ENCODE data around the gene TBC1D22A. TPM values are rescaled to one million over a fixed set of nuclear protein-coding genes. Genes with fewer than 3 reads are reported as not detected.

The TBC1D22A gene
- total RNA-seq, 1 donor, result 16.7 TPM

DNA sequence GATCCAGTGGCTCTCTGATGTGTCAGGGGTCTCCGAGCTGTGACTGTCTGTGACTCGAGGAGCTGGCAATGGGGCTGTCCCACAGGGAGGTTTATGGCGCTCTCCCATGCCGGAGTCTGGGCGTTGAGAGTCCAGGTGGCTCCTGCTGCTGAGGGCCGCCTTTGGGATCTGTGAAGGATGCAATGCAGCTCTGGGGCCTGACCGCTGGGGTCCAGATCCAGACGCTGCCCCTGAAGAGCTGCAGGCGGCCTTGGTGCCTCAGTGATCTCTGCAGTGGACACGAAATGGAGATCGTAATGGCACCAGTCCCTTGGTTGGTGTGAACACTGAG, 155.3 kb downstream of the TBC1D22A start:
- no peak for DNase-seq (ENCODE audit: low read depth in 2 of 3, low spot score in 2 of 3)

DNA sequence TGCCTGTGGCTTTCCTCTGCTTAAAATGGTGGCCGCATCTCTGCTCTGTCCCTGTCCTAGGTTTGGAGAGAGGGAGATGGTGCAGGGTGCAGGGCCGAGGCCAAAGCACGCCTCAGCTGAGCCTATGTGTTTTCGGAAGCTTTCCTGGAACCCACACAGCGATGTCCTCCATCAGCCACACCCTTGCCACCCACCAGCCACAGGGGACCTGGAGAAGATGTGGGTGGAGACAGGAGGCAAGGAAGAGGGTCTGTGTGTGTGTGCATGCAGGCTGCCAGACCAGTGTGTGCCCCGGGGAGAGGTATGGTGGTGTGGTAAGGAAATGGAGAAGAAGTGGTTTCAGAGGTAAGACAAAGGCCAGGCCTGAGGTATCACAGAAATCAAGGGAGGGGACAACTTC, 155.7 kb downstream of the TBC1D22A start:
- DNase-seq (ENCODE audit: low read depth in 2 of 3, low spot score in 2 of 3), result no peak

DNA sequence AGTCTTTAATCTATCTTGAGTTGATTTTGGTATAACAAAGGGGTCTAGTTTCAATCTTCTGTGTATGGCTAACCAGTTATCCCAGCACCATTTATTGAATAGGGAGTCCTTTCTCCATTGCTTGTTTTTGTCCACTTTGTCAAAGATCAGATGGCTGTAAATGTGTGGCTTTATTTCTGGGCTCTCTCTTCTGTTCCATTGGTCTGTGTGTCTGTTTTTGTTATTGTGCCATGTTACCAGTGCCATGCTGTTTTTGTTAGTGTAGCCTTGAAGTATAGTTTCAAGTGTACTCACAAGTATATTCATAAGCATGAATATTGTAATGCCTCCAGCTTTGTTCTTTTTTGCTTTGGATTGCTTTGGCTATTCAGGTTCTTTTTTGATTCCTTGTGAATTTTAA, 159.6 kb downstream of the TBC1D22A start:
- DNase-seq (ENCODE audit: low read depth in 2 of 3, low spot score in 2 of 3), result no peak

DNA sequence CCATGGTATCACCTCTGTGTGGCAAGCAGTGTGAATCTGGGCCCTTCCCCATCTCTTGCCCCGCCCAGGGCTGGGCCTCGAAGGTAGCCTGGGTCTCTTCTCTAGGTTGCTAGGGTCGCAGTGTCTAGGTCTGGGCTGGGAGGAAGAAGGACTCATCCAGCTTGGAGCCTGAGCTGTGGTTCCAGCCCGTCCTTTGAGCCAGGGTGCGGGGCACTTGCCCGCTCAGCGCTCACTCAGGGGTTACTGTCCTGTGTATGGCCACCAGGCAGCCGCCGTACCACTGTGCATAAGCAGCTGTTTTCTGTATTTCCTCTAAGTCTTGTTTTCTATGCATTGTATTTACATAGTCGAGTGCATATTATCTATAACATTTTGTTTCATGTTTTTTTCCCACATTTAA, 160.9 kb downstream of the TBC1D22A start:
- no peak for DNase-seq (ENCODE audit: low read depth in 2 of 3, low spot score in 2 of 3)

DNA sequence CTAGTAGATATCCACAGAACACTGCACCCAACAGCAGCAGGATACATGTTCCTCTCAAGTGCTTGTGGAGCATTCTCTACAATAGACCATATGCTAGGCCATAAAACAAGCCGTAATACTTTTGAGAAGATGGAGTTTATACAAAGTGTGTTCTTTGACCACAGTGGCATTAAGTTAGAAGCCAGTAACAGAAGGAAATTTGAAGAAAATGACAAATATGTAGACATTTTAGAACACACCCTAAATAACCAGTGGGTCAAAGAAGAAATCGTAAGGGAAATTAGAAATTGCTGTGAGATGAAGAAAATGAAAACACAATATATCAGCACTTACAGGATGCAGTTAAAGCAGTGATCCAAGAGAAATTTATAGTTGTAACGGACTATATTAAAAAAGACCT, 163.4 kb downstream of the TBC1D22A start:
- DNase-seq (ENCODE audit: low read depth in 2 of 3, low spot score in 2 of 3), result no peak

DNA sequence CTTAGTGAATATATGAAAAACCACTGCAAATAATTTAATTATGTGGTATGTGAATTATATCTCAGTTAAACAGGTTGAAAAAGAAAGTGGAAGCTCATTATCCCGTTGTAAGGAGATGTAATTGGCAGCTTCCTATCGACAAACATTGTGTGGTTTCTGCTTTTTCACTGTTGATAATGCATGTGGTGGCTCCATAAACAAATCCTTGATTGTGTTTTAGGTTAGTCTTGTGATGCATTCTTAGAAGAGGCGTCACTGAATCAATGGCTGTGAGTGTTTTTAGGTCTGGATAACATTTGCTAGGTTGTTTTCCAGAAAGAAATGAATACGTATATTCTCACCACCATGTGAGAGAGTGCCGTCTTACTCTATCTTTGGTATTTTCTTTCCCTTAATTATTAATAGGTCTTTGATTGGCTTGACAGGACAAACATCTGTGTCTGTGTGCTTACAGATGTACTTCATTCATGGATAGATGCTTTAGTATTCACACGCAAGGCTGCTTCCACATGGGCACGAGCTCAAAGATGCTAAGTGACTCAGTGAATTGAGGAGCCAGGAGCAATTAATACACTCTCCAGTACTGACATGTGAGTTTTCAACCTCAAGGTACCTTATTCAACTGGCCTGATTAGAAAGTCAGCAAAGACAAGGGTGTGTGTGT, 166.7 kb downstream of the TBC1D22A start:
- no peak for DNase-seq (ENCODE audit: low read depth in 2 of 3, low spot score in 2 of 3)

DNA sequence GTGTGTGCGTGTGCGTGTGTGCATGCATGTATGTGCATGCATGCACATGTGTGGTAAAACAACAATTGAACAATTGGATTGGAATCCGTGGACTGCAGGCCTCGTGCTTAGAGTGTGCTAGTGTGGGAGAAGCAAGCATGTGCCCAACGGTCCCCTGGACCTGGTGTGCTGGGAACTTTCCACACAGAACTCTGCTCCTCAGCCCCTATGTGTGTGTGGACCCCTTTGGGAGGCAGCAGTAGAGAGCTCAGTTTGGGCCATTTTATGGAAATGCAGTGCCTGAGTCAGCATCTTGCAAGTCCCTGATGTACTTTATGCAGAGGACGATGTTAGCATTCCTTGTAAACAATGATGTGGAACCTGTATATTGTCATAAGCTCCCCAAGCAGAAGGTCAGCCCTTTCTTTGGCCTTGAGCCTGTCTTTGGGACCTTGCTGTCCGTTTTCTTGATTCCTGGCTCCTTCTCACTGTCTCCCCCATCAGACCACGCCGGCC, 167.3 kb downstream of the TBC1D22A start:
- DNase-seq (ENCODE audit: low read depth in 2 of 3, low spot score in 2 of 3), result no peak

DNA sequence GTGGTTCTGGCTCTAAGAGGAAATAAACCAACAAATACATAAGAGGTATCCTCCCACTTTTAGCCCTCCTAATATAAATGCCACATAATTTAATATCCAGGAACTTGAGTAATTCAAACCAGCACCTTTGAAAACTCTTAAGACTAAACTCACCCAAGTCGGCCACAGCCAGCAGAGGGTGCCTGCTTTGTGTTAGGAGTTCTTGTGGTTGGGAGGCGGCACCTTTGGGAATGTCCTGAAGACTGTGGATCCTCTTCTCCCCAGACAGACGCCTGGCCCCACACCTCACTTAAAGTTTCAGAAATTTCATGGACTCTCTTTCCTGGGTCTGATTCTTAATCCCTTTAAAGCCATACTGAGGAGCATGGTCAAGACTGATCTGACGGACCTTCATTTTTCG, 169.0 kb downstream of the TBC1D22A start:
- no peak for DNase-seq (ENCODE audit: low read depth in 2 of 3, low spot score in 2 of 3)

DNA sequence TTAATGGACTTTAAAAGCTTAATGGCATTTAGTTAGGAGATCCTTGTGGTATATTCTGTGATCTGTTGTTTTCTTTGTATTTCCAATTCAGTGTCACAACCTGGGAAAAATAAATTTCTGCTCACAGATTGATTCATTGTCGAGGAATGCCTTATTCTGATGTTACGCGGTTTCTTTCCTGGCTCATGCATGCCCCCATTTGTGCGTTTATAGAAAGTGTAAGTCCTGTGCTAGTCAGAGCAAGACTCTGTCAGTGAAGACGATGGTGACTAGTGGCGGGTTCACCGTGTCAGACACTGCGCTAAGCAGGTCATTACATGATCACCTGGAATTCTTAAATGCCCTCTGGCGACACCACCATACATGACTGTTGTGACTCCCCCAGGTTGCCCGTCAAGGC, 169.4 kb downstream of the TBC1D22A start:
- no peak for DNase-seq (ENCODE audit: low read depth in 2 of 3, low spot score in 2 of 3)

DNA sequence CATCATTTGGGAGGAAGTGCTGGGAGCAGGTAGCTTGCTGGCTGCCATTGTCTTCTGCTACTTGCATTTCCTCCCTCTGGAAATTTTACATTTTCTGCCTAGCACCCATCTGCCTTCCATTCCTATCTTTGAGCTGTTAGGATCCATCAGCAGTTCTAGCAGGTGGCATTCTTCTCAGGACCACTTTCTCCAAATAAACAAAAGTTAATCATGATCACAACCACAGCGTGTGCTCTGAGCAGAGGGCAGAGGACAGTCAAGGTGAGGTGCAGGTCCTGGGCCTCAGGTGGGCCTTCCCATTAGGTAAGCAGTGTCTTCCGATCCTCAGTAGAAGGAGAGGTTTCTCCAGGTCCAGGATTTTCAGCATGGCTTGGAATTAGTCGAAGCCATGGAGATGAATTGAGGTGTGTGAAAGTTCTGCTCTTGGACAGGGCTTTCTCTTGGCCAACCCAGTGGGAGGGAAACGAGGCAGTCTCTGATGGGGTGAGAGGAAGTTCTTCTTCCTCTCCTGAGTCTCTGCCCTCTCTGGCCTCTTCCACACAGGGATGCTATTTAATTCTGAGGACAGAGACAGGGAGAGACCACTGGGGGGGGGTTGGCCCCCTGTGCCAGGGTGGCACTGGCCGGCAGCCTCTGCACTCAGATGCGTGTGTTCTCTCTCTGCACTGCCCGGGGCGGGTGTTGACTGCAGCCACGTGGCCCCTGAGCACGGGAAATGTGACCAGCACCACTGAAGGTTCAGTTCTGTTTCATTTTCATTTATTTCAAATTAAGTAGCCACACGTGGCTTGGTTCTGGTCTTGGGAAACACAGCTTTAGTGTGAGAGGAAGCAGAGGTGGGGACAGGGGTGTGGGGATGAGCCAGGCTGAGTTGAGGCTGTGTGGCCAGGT, 170.8 kb downstream of the TBC1D22A start:
- DNase-seq (ENCODE audit: low read depth in 2 of 3, low spot score in 2 of 3), result no peak

DNA sequence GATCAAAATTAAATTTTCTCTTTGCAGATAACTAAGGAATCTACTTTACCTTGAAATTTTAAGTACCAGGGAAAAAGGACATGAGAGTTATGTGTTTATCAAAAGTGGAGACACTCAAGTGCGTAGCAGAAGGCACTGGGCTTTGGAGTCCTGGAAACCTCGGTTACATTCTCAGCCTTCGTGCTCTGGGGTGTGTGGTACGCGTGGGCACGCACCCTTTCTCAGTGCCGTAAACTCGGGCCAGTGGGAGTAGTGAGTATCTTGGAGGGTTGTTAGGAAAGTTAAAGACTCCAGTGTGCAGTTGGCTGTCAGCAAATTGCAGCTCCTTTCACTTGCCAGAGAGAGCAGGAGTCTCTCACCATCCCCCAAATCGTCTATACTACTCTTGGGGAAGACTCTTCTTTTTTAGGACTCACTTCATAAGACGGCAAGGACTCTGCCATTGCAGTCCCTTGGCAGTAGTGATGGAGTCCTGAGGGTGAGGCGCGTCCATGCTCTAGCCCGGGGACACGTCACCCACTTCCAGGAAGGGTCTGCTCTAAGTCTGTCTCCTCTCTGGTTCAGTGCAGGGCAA, 171.8 kb downstream of the TBC1D22A start:
- DNase-seq (ENCODE audit: low read depth in 2 of 3, low spot score in 2 of 3), result no peak

DNA sequence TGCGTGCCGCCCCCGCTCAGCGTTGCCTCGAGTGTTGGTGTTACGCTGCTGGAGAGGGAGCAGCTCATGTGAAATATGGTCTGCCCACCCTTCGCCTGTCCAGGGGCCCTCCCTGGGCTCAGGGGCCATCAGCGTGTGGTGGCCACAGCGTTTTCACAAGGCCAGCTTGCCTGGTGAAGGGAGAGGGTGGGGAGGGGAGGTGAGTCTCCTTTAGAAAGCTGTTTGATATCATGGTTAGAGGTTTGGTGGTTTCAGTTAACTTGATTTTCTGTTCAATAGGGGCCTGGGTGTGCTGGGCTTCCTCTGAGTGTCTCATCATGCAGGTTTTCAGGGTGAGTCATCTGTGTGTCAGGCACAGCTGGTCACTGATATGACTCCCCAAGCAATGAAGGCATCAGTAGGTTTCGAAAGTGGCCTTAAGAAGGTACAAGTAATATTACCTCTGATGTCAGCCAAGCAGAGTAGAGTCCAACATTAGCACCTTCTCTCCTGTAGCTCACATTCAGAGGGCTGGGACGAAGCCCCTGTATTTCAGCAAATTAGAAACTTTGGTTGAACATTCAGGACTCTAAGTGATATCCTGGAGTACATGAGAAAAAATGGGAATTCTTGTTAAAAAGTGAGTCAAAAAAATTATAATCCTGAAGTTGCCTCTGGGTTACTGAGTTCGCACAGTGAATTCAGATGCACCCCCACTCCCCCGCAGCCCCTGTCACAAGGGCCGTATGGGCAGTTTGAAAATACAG, 172.5 kb downstream of the TBC1D22A start:
- DNase-seq (ENCODE audit: low read depth in 2 of 3, low spot score in 2 of 3), result peak in 2 of 3 donors; percentile 31 to 34

DNA sequence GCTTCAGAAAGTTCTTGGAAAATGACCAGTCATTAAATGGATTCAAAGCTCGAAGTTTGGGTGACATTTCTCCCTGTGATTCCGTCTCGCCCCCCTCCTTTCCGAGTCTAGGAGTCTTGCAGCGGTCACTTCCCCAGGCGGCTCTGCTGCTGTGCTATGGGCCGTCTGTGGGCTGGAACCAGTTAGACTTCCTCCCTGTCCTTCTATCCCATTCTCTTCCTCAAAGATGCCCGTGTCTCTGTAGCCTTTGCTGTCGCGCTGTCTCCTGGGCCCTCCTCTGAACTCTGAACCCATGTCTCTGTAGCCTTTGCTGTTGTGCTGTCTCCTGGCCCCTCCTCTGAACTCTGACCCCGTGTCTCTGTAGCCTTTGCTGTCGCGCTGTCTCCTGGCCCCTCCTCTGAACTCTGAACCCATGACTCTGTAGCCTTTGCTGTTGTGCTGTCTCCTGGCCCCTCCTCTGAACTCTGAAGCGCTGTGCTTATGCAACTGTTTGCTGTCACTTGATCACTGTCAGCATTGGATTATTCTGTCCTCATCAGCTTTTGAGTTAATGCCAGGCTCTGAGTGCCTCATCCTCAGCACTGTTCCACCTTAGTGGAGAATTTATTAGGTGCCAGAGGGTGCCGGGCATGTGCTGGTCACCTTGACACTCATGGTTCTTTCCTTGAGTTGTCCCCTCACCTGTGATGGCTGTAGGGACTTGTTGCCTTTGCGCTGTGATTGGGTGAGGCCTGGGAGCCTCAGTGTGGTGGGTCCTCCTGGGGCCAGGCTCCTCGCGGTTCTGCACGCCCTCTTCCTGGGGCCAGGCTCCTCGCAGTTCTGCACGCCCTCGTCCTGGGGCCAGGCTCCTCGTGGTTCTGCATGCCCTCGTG, 173.3 kb downstream of the TBC1D22A start:
- DNase-seq (ENCODE audit: low read depth in 2 of 3, low spot score in 2 of 3), result no peak

DNA sequence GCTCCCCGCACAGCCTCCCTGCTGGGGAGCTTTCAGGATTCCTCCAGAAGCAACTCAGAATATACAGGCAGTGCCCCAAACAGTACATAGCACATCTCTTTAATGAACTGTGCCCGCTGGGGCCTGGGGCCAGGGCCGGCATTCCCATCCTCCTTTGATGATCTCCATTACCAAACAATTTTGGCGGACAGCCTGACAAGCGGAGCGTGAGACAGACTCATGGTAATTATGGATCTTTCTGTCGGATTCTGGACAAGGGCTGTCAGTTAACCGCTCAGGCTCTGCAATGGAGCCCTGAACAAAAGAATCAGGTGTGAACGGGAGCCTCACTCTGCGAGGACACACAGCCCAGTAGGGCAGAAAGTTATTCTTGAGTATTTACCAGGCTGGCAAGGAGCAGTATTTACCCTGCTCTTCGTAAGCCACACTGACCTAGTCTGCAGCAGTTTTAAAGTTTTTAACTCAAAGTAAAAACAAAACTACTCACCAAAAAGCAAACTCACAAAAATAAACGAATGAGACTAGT, 174.0 kb downstream of the TBC1D22A start:
- no peak for DNase-seq (ENCODE audit: low read depth in 2 of 3, low spot score in 2 of 3)

DNA sequence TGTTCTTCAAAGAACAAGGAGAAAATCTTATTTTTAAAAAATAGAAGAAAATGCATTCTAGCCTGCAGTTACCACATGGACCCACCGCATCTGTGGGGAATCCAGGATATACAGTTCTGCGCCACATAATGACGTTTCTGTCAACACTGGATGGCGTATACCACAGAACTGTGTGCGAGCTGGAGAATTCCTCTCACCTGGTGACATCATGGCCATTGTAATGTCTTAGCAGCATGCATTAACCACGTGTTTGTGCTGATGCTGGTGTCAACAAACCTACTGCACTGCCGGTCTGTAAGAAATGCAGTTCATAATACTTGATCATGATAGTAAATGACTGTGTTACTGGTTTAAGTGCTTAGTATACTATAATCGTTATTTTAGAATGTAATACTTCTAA, 174.7 kb downstream of the TBC1D22A start:
- DNase-seq (ENCODE audit: low read depth in 2 of 3, low spot score in 2 of 3), result no peak

DNA sequence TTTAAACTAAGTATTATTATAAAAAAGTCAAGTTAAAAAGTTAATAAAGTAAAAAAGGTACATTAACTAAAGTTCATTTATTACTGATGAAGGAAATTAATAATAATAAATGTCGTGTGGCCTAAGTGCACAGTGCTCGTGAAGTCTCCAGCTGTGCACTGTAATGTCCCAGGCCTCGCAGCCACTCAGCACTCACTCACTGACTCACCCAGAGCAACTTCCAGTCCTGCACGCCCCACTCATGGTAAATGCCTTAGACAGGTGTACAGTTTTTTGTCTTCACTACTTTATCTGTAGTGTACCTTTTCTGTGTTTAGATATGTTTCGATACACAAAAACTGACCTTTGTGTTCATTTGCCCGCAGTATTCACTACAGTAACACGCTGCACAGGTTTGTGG, 175.5 kb downstream of the TBC1D22A start:
- no peak for DNase-seq (ENCODE audit: low read depth in 2 of 3, low spot score in 2 of 3)

DNA sequence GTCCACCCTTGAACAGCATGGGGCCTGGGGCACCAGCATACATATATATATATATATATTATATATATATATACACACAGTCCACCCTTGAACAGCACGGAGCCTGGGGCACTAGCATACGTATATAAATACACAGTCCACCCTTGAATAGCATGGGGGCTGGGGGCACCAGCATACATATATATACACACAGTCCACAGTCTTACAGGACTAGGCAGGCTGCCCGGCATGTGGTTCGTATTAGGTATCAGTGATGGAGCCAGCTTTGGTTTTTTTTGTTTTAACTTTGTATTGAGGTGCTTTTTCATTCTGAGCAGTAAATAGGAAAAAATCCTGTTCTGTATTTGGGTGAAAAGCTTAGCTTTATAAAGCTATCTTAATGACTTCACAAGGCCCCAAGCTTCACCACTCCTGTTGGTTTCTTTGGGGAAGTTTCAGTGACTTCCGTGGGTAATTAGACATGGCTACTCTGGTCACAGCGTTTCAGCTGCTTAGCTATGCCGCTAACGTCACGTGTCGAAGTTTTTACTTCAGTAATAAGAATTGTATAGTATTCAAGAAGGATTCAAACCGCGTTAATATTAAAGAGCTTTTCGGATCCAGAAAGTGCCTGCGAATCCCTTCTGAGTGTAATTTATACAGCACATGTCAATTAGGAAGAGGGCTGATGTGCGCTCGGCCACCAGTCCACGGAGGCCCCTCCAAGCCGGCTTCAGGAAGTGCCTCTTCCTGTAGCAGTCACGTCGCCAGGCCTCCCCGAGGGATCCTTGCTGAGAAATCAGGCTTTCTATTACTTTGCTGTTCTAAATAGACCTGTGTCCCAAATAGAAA, 179.7 kb downstream of the TBC1D22A start:
- peak in 2 of 3 donors; percentile 43 to 63 for DNase-seq (ENCODE audit: low read depth in 2 of 3, low spot score in 2 of 3)

DNA sequence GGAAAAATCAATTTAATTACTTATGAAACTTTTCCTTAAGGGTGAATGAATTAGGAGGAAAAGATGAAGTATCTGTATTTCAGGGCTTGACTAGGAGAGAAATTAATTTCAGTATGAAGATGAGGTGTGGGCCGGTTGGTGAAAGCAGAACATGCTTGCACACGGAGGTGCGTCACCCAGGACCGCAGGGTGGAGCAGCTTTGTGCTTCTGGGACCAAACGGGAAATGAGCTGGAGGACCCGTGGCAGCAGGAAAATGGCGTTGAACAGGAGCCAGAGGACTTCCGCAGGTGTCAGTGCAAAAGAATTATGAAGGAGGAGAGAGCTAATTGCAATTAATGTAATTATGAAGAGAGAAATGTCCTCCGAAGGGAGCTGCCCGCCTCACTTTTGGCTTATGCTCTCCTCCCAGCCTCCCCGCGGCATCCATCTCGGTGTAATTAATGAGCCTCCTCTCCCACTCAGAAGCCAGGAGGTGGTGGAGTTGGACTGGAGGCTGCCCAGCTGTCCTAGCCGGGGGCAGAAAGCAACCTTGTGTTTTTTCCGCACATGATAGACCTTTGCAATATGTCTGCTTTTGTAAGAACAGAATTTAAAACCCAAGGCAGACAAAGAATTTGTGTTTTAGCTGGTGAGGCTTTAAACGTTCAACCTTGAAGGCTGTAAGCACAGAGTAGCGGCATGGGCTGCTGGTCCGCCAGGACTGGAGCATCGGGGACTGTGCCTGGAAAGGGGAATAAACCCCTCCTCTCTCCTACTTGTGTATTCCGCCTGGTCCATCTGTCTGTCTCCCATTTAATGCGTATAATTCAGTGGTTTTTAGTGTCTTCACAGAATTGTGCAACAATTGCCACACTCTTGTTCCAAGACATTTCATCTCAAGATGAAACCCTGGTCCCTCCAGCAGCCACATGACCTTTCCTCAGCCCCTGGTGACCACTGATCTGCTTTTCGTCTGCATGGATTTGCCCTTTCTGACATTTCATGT, 180.6 kb downstream of the TBC1D22A start:
- peak in 2 of 3 donors; percentile 74 to 77 for DNase-seq (ENCODE audit: low read depth in 2 of 3, low spot score in 2 of 3)
